Stimulated activated CD4-positive, alpha-beta T cell treated with anti-CD3 and anti-CD28 coated beads, Interleukin-12 subunit alpha, Interleukin-12 subunit beta, amount 100 ng/mL, for 4 hours (primary cell): ENCODE data around the gene EMP3.

Experiments used
- DNase-seq: peaks from one replicate; pipeline ENCODE4 v3.0.0-alpha.2; 2020

The EMP3 gene

GRCh38 chr19:48318286-48318987 is 6.9 kb upstream of the EMP3 start:
- DNase-seq, result no peak

GRCh38 chr19:48319647-48320541 is 5.5 kb upstream of the EMP3 start:
- DNase-seq, result peak; percentile 79

GRCh38 chr19:48321372-48321621 is 4.1 kb upstream of the EMP3 start:
- peak; percentile 94 for DNase-seq

GRCh38 chr19:48321622-48322591 is 3.4 kb upstream of the EMP3 start:
- DNase-seq, result peak; percentile 97

- peak; percentile 20 for DNase-seq
Measured at GRCh38 chr19:48329167-48329891, 4.0 kb downstream of the EMP3 start.

- peak; percentile 72 for DNase-seq
Measured at GRCh38 chr19:48330012-48330681, 4.8 kb downstream of the EMP3 start.

- no peak for DNase-seq
Measured at GRCh38 chr19:48332351-48332661, 7.0 kb downstream of the EMP3 start.

- DNase-seq, result peak; percentile 84
Measured at GRCh38 chr19:48332662-48333466, 7.5 kb downstream of the EMP3 start.

- DNase-seq, result peak; percentile 93
Measured at GRCh38 chr19:48333467-48334384, 8.4 kb downstream of the EMP3 start.

- no peak for DNase-seq
Measured at GRCh38 chr19:48338253-48338755, 13.0 kb downstream of the EMP3 start.

GRCh38 chr19:48338802-48339503 is 13.6 kb downstream of the EMP3 start:
- DNase-seq, result no peak

- no peak for DNase-seq
Measured at GRCh38 chr19:48340995-48341394, 15.6 kb downstream of the EMP3 start.

GRCh38 chr19:48341515-48342413 is 16.4 kb downstream of the EMP3 start:
- no peak for DNase-seq

GRCh38 chr19:48342414-48342738 is 17.0 kb downstream of the EMP3 start:
- DNase-seq, result no peak

- no peak for DNase-seq
Measured at GRCh38 chr19:48342841-48343540, 17.6 kb downstream of the EMP3 start.

GRCh38 chr19:48344892-48345291 is 19.5 kb downstream of the EMP3 start:
- no peak for DNase-seq

- DNase-seq, result no peak
Measured at GRCh38 chr19:48346191-48346590, 20.8 kb downstream of the EMP3 start.

GRCh38 chr19:48348045-48348444 is 22.7 kb downstream of the EMP3 start:
- DNase-seq, result no peak
